Activated T-helper 1 cell treated with anti-CD3 and anti-CD28 coated beads, Interleukin-12 subunit alpha, Interleukin-12 subunit beta, Interleukin-2, Interleukin-4 antibody, amounts not matched to agents 30 ng/mL and 10 ng/mL and 1 ng/mL, durations not matched to agents 14 hours and 24 hours and 36 hours (primary cell): Measurements from ENCODE around the gene AATF. TPM values are rescaled to one million over a fixed set of nuclear protein-coding genes. Genes with fewer than 3 reads are reported as not detected.

ENCODE experiments used
- DNase-seq: peaks from one replicate; pipeline ENCODE4 v3.0.0; 2021; ENCODE audit warnings: low spot score
- H3K27ac Mint-ChIP-seq: one replicate; pipeline ENCODE4 v1.8.0; 2021; ENCODE audit warnings: mild to moderate bottlenecking, mixed read lengths
- H3K27me3 Mint-ChIP-seq: one replicate; pipeline ENCODE4 v1.8.0; 2022; ENCODE audit warnings: mild to moderate bottlenecking, moderate library complexity, mixed read lengths; ENCODE audit not compliant: insufficient read depth
- H3K36me3 Mint-ChIP-seq: one replicate; pipeline ENCODE4 v1.8.0; 2021; ENCODE audit warnings: low read depth, mixed read lengths
- H3K4me1 Mint-ChIP-seq: one replicate; pipeline ENCODE4 v1.8.0; 2021; ENCODE audit warnings: low read depth, mixed read lengths
- H3K4me3 Mint-ChIP-seq: one replicate; pipeline ENCODE4 v1.8.0; 2021; ENCODE audit warnings: mild to moderate bottlenecking, moderate library complexity, mixed read lengths
- H3K9me3 Mint-ChIP-seq: one replicate; pipeline ENCODE4 v1.8.0; 2021; ENCODE audit warnings: mixed read lengths
- intact Hi-C: fragments of 100-400 bp; cut with micrococcal nuclease; formaldehyde crosslinking; loops from one replicate; pipeline ENCODE4 v1.15.1; 2024
- total RNA-seq: library from RNA; stranded (reverse); gene quantifications from 2 replicates; pipeline ENCODE4 v1.2.3, GENCODE V29; 2022

AATF gene
- total RNA-seq, 1 donor from 2014 or later, result 119 TPM

DNA sequence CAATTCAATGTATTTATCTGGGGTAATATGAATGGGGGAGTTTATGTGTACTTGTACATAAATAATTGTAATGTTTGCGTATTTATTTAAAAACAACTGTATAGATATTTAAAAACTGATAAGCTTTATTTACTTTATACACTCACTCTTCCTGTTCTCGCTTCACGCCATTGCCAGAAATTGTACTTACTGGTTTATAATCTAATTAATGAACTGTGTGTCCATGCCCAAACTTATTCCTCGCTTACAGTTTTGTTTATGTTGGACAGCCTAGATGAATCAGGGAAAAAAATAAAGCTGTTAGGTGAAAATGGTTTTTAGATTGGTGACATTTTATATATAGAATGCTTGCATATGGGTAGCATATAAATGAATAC is 30.8 kb downstream of the AATF start:
- no peaks in the 10 kb centered on the region for H3K27me3 Mint-ChIP-seq
- DNase-seq, result no peak
- peaks cover 16% of the 10 kb centered on the region for H3K4me1 Mint-ChIP-seq
- H3K27ac Mint-ChIP-seq, result no peak overlapping the region
- peaks cover 27% of the 10 kb centered on the region for H3K36me3 Mint-ChIP-seq
- no peaks in the 10 kb centered on the region for H3K9me3 Mint-ChIP-seq
- intact Hi-C loops, result no loop called here
- no peak overlapping the region for H3K4me3 Mint-ChIP-seq

DNA sequence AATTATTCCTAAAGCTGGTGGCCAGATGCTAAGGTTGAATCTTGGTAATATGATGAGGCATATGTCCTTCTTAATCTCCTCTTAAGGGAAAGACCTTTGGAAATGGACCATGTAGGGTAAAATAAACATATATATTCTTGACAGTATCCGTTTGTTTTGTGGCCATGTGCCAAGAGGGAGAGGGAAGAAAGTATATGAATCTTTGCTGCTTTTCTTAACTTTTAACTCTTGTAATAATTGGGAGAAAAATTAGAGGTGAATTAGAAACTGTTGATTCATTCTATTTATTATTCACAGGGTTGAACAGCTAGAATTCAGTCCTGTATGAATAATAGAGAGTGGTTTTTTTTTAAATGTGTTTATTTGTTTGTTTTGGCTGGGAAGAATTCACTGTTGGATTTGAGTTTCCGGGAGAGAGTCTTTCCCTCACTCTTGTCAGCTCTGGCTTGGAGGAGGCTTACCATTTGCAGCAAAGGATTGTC is 31.6 kb downstream of the AATF start:
- H3K36me3 Mint-ChIP-seq, result peaks cover 22% of the 10 kb centered on the region
- no peaks in the 10 kb centered on the region for H3K27me3 Mint-ChIP-seq
- H3K4me1 Mint-ChIP-seq, result peaks cover 16% of the 10 kb centered on the region
- H3K9me3 Mint-ChIP-seq, result no peaks in the 10 kb centered on the region
- no peak overlapping the region for H3K4me3 Mint-ChIP-seq
- no peak overlapping the region for H3K27ac Mint-ChIP-seq
- intact Hi-C loops, result no loop called here
- DNase-seq, result no peak

DNA sequence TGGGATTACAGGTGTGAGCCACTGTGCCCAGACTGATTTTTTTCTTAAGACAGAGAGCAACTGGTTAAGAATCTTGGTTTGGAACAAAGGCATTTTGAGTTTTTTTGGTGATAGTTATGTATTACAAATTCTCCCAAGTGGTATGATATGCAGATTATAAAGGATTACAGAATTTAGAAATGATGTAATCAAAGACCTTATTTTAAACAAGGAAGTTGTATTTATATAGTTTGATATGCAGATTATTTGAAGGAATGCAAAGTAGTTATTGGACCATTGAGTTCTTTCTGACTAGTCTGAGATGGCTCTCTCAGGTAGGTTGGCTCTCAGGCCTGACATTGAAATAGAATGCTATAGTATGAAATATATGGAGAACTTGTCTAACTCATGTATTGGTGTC is 34.9 kb downstream of the AATF start:
- DNase-seq, result no peak
- Mint-ChIP-seq H3K9me3 (no peaks in the 10 kb centered on the region), H3K27me3 (no peaks in the 10 kb centered on the region), H3K36me3 (peaks cover 37% of the 10 kb centered on the region), H3K27ac (no peak overlapping the region), H3K4me3 (no peak overlapping the region), H3K4me1 (peaks cover 8% of the 10 kb centered on the region)
- intact Hi-C loops, result no loop called here

DNA sequence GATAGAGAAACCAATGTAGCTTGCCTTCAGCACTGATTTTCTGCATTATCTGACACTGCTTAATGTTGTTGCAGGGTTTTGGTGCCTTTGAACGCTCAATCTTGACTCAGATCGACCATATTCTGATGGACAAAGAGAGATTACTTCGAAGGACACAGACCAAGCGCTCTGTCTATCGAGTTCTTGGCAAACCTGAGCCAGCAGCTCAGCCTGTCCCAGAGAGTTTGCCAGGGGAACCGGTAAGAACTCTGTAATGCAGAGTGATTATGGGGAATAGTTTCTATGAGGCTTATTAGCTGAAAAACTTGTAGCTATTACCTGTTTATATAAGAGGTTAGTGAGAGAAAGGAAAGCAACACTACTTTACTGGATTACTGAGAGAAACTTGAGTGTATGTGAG is 40.4 kb downstream of the AATF start:
- Mint-ChIP-seq H3K27ac (no peak overlapping the region), H3K36me3 (peaks cover 53% of the 10 kb centered on the region), H3K4me1 (no peaks in the 10 kb centered on the region), H3K4me3 (no peak overlapping the region), H3K9me3 (no peaks in the 10 kb centered on the region), H3K27me3 (no peaks in the 10 kb centered on the region)
- DNase-seq, result no peak
- intact Hi-C loops, result no loop called here

DNA sequence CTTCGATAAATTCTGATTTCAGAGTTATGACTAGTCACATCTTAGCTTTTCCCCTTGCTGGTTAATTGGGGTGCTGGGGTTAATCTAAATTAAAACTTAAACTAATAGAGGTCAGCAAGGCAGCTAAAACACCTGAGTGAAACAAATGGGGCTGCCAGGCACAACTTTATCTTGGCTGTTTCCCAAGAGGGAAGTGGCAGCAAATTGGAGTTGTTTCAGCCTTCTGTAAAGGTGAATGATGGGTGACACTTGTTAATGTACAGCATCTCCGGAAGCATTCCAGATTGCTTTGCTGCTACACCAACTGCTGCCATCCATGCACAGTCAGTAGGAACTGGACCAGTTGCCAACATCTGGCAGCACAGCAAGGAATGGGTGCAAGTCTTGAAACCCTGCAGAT is 43.9 kb downstream of the AATF start:
- Mint-ChIP-seq H3K27ac (no peak overlapping the region), H3K4me3 (no peak overlapping the region), H3K36me3 (peaks cover 67% of the 10 kb centered on the region), H3K4me1 (no peaks in the 10 kb centered on the region), H3K27me3 (no peaks in the 10 kb centered on the region), H3K9me3 (peaks cover under 1% of the 10 kb centered on the region)
- DNase-seq, result no peak
- intact Hi-C loops, result no loop called here

DNA sequence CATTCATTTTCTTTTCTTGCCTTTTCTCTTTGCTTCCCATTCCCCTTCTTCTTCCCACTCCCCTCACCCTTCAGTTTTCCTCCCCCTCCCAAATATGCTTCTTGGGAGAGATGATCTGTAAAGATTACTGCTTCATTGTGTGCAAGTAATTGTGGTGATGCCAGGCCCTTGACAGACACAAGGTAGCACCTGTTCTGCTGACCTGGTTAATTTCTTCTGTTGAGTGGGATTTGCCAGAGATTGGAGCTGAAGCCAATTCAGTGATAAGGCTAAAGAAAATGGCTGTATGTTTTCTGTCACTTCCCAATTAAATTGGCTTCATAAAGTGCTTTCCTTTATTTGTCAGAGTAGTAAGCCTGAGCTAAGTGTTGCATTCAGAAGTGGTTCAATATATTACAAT is 44.5 kb downstream of the AATF start:
- Mint-ChIP-seq H3K4me1 (no peaks in the 10 kb centered on the region), H3K4me3 (no peak overlapping the region), H3K27me3 (no peaks in the 10 kb centered on the region), H3K36me3 (peaks cover 68% of the 10 kb centered on the region), H3K27ac (no peak overlapping the region), H3K9me3 (peaks cover 3% of the 10 kb centered on the region)
- intact Hi-C loops, result no loop called here
- no peak for DNase-seq

DNA sequence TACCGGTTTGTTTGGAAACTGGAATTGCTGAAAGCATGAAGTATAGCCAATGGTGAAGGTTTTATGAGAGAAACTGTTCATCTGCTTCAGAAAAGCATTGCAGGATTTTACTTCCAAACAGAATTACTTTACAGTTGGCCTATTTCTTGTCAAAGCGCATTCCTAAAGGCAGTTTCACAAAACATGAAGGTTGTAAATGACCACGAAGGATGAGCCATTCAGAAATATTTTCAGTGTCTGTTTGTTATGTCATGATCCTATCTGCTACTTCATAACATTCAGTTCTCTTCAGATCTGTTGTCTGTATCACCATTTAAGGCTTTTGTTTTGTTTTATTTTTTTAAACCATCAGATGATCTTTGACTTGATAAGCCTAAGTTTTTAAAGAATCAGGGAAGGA is 45.7 kb downstream of the AATF start:
- Mint-ChIP-seq H3K9me3 (peaks cover 4% of the 10 kb centered on the region), H3K27ac (no peak overlapping the region), H3K4me1 (peaks cover 2% of the 10 kb centered on the region), H3K36me3 (peaks cover 65% of the 10 kb centered on the region), H3K4me3 (no peak overlapping the region), H3K27me3 (no peaks in the 10 kb centered on the region)
- intact Hi-C loops, result no loop called here
- DNase-seq, result no peak

DNA sequence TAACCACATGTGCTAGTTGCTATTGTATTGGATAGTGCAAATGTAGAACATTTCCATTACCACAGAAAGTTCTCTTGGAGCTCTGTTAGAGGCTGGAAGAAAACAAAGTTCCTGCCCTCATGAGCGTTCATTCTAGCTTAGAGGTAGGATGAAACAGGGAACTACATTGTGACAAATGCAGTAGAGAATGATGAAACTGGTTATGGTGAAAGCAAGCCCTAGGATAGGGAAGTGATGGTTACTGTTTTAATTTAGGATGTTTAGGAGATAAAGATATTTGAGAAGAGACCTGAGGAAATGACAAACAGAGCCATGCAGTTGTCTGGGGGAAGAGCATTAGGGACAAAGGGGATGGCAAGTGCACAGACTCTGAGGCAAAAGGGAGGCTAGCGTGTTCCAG is 50.7 kb downstream of the AATF start:
- no peaks in the 10 kb centered on the region for H3K27me3 Mint-ChIP-seq
- H3K4me1 Mint-ChIP-seq, result peaks cover 9% of the 10 kb centered on the region
- DNase-seq, result no peak
- peaks cover 68% of the 10 kb centered on the region for H3K36me3 Mint-ChIP-seq
- peaks cover 22% of the 10 kb centered on the region for H3K9me3 Mint-ChIP-seq
- H3K27ac Mint-ChIP-seq, result no peak overlapping the region
- no peak overlapping the region for H3K4me3 Mint-ChIP-seq
- intact Hi-C loops, result no loop called here

DNA sequence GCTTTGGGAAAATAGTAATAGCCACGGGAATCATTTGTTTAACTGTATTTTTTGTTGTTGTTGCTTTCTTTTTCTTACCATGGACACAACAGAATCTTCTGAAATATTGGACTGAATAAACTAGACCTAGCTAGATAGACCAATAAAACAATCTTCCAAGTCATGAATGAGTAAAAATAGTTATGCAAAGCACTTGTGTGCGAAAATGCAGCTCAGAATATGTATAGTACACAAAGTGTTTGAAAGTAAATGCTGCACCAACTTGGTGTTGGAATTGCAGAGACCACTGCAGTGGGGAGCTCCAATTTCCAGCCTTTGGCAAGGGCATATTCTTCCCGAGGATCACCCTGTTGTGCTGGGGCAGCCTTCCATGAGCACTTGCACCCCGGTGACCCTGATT is 68.0 kb downstream of the AATF start:
- Mint-ChIP-seq H3K4me3 (no peak overlapping the region), H3K27me3 (no peaks in the 10 kb centered on the region), H3K36me3 (peaks cover 14% of the 10 kb centered on the region), H3K9me3 (no peaks in the 10 kb centered on the region), H3K27ac (no peak overlapping the region), H3K4me1 (no peaks in the 10 kb centered on the region)
- DNase-seq, result no peak
- intact Hi-C loops, result no loop called here

DNA sequence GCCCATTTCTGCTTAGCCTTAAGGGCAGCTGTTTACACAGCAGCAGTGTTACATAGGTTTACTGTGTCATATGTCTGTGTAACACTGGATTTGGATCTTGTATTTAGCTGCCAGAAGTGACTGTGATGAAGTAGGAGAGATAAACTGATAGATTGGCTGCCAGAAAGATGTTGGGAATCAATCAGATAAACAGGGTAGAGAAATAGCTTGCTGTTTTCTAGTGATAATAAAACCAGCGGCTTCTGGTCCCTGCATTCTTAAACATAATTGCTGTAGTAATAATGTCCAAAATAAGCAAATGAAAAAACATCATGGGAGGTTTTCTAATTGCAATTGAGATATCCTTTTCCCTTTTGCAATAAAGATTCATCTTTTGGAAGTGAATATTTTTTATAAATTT is 68.7 kb downstream of the AATF start:
- intact Hi-C loops, result no loop called here

DNA sequence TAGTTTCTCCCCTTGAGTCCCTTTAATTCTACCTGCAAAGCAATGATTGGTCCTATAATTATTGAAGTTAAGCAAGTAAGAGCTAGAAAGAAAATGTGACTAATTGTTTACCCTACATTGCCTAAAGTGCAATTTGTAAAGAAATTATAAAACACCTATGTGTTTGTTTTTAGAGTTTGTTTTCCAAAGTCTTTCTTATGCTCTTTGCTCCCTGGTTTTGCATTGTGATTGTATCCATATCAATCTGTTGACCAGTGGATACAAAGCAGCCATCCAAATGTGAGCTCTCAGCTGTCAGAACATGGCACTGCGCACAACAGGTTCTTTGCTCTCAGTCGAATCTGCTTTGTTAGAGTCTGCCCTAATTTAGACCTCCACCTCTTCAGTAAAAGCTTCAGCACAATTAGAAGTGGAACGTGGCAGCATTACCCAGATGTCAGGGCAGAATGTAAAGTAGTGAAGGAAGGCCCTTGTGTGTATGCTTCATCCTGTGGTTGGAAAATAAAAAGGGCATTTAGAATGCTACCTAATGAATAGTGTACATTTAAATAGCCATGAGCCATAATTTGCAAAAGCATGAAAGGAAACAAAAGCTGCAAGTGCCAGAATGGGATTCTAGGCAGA is 70.5 kb downstream of the AATF start:
- H3K9me3 Mint-ChIP-seq, result no peaks in the 10 kb centered on the region
- no peak for DNase-seq
- H3K27me3 Mint-ChIP-seq, result no peaks in the 10 kb centered on the region
- peaks cover 5% of the 10 kb centered on the region for H3K4me1 Mint-ChIP-seq
- peaks cover 24% of the 10 kb centered on the region for H3K36me3 Mint-ChIP-seq
- intact Hi-C loops, result no loop called here
- H3K27ac Mint-ChIP-seq, result no peak overlapping the region
- H3K4me3 Mint-ChIP-seq, result no peak overlapping the region

More for the DNA sequence above, 68.7 kb downstream of the AATF start:
- no peak overlapping the region for H3K27ac Mint-ChIP-seq
- no peaks in the 10 kb centered on the region for H3K4me1 Mint-ChIP-seq
- no peaks in the 10 kb centered on the region for H3K27me3 Mint-ChIP-seq
- DNase-seq, result no peak
- H3K36me3 Mint-ChIP-seq, result peaks cover 17% of the 10 kb centered on the region
- H3K4me3 Mint-ChIP-seq, result no peak overlapping the region
- no peaks in the 10 kb centered on the region for H3K9me3 Mint-ChIP-seq

DNA sequence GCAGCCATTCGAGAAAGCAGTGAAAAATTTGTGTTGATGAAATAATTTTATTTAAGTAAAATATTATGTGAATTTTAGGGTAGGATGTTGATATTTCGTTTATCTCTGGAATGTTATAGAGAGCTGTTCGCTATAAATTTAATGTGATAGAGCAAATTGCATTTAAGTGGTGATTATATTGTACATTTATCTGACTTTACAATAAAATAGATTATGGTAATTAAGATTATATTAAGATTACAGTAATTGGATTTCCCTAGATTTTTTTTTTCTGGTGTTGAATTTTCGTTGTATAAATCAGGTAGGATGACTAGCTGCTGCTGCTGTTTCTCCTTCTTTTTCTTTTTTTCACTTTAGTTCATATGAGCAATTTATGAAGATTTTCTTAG is 71.0 kb downstream of the AATF start:
- Mint-ChIP-seq H3K4me3 (no peak overlapping the region), H3K36me3 (peaks cover 26% of the 10 kb centered on the region), H3K9me3 (no peaks in the 10 kb centered on the region), H3K4me1 (peaks cover 9% of the 10 kb centered on the region), H3K27me3 (no peaks in the 10 kb centered on the region), H3K27ac (no peak overlapping the region)
- intact Hi-C loops, result no loop called here
- DNase-seq, result no peak

DNA sequence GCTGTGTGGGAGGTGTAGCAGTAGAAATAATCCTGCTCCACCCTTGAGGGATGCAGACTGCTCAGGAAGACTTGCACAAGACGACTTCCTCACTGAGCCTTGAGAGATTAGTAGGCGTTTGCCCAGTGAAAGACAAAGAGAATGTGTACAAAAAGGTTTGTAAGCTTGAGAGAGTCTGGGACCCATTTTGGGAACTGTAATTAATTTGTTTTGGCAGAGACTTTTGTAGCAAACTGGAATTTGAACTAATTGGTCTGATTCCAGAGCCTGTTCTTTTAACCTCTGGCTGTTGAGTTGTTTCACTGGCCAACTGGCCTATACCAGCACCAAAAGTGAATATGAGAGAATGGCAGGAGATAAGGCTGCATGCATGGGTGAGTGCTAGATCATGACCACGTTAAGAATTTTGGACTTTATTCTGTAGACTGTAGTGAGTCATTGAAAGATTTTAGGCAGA is 75.5 kb downstream of the AATF start:
- Mint-ChIP-seq H3K27me3 (no peaks in the 10 kb centered on the region), H3K36me3 (peaks cover 27% of the 10 kb centered on the region), H3K4me3 (no peak overlapping the region), H3K9me3 (no peaks in the 10 kb centered on the region), H3K4me1 (peaks cover 29% of the 10 kb centered on the region), H3K27ac (no peak overlapping the region)
- intact Hi-C loops, result no loop called here
- no peak for DNase-seq

DNA sequence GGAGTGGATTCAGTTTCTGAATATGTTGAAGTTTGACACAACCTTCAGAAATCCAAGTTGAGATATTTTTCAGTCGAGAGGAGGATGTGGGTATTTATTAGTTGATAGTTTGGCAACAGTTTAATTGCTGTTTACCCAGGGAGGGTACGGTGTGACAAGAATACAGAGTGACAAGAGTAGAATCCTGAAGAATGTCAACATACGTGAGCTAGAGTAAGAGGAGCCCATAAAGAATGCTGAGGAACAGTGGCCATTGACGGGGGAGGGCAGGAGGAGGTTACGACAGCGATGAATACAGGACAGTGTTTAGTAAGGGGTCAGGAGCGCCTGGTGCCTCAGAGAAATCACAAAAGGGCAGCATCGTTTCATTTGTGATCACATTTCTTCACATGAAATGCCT is 76.5 kb downstream of the AATF start:
- Mint-ChIP-seq H3K27ac (peak overlapping the region; percentile 9), H3K36me3 (peaks cover 25% of the 10 kb centered on the region), H3K27me3 (no peaks in the 10 kb centered on the region), H3K9me3 (no peaks in the 10 kb centered on the region), H3K4me3 (peak overlapping the region; percentile 40), H3K4me1 (peaks cover 29% of the 10 kb centered on the region)
- no peak for DNase-seq
- intact Hi-C loops, result no loop called here
